Stimulated activated CD8-positive, alpha-beta memory T cell treated with anti-CD3 and anti-CD28 coated beads, Interleukin-2, amount 100 ng/mL, for 1 hour (primary cell): ENCODE data around the gene DGCR8.
"Not testable (repeated sequence)": the region's sequence is repeated elsewhere in the genome, so short reads cannot be mapped to it uniquely, and the experiment has no call there.

ENCODE experiments used
- DNase-seq, 2 donors: peaks; one replicate each; pipeline ENCODE4 v3.0.0-alpha.2; 2020; ENCODE audit warnings: low read depth in 2 of 2

DGCR8 gene

GRCh38 chr22:20152464-20152890, 72.4 kb downstream of the DGCR8 start:
- DNase-seq, result no peak

- no peak for DNase-seq
Measured at GRCh38 chr22:20153945-20154344, 73.9 kb downstream of the DGCR8 start.

- DNase-seq, result no peak
Measured at GRCh38 chr22:20154602-20155187, 74.7 kb downstream of the DGCR8 start.

GRCh38 chr22:20155330-20156041, 75.4 kb downstream of the DGCR8 start:
- DNase-seq, result no peak

GRCh38 chr22:20156042-20156389, 76.0 kb downstream of the DGCR8 start:
- DNase-seq, result no peak

- peak; percentile 80 to 81 for DNase-seq
Measured at GRCh38 chr22:20156611-20157429, 76.8 kb downstream of the DGCR8 start.

- DNase-seq, result no peak
Measured at GRCh38 chr22:20157430-20158183, 77.6 kb downstream of the DGCR8 start.

GRCh38 chr22:20158391-20159036, 78.5 kb downstream of the DGCR8 start:
- DNase-seq, result no peak

- DNase-seq, result no peak
Measured at GRCh38 chr22:20159076-20159475, 79.0 kb downstream of the DGCR8 start.

GRCh38 chr22:20159531-20159930, 79.5 kb downstream of the DGCR8 start:
- DNase-seq, result not testable (repeated sequence)

- DNase-seq, result no peak
Measured at GRCh38 chr22:20160041-20160440, 80.0 kb downstream of the DGCR8 start.
